ENCODE measurements around the gene GARNL3.

DNA sequence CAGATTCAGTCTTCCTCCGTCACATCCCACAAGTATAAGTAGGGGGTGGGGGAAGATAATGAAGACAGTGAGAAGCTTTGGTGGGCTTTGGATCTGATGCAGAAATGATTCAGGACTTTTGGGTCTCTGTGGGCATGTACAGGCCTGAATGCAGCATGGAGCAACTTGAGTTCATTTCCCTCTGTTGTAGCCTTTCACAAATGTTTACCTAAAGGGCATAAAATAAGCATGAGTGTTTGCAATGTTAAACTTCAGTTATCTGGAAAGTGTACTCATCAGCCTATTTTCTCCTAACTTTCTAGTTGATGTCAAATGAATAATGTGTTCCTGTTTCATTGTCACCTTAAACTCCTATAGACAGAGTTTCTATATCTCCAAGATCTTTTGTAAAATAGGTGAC is 39.3 kb downstream of the GARNL3 start:
- TF ChIP-seq, protein P1, sequence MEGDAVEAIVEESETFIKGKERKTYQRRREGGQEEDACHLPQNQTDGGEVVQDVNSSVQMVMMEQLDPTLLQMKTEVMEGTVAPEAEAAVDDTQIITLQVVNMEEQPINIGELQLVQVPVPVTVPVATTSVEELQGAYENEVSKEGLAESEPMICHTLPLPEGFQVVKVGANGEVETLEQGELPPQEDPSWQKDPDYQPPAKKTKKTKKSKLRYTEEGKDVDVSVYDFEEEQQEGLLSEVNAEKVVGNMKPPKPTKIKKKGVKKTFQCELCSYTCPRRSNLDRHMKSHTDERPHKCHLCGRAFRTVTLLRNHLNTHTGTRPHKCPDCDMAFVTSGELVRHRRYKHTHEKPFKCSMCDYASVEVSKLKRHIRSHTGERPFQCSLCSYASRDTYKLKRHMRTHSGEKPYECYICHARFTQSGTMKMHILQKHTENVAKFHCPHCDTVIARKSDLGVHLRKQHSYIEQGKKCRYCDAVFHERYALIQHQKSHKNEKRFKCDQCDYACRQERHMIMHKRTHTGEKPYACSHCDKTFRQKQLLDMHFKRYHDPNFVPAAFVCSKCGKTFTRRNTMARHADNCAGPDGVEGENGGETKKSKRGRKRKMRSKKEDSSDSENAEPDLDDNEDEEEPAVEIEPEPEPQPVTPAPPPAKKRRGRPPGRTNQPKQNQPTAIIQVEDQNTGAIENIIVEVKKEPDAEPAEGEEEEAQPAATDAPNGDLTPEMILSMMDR (IDR thresholded peaks at IDR 0.05), result no peak
- TF ChIP-seq POLR2A (IDR thresholded peaks at IDR 0.05), result no peak

Measured in heart left ventricle (tissue), 13 donors.